Body of pancreas (tissue), 4 donors: ENCODE results near the gene CTAGE9. TPM values are rescaled to one million over a fixed set of nuclear protein-coding genes. Genes with fewer than 3 reads are reported as not detected.

Experiments used
- ATAC-seq: fragments of 150-250 bp; one replicate; pipeline ENCODE4 v1.9.1; 2016
- DNase-seq, 4 donors: peaks; one replicate each; pipeline ENCODE4 v3.0.0-alpha.2; 2019
- H3K27ac ChIP-seq, 4 donors: fragments of 200-600 bp; sonication (generic); 1 replicate in 3 of 4; 2 replicates in 1 of 4; pipeline versions ENCODE4 v1.5.1 to v1.6.1; 2016 to 2019; ENCODE audit warnings: mild to moderate bottlenecking in 1 of 4, mixed read lengths in 1 of 4, moderate library complexity in 1 of 4
- H3K27me3 ChIP-seq, 2 donors: fragments of 200-600 bp; sonication (generic); one replicate each; pipeline ENCODE4 v1.6.0; 2016; ENCODE audit warnings: mild to moderate bottlenecking in 1 of 2
- H3K36me3 ChIP-seq, 2 donors: fragments of 200-600 bp; sonication (generic); replicated peaks in 1 of 2; 2 replicates each; pipeline ENCODE4 v1.5.1; 2016; ENCODE audit warnings: low read depth in 2 of 2; ENCODE audit not compliant: insufficient read depth in 1 of 2
- H3K4me1 ChIP-seq: fragments of 200-600 bp; sonication (generic); one replicate; pipeline ENCODE4 v1.6.0; 2016
- H3K4me3 ChIP-seq, 2 donors: fragments of 200-600 bp; sonication (generic); 1 replicate in 1 of 2; 2 replicates in 1 of 2; pipeline ENCODE4 v1.5.1; 2016 to 2019
- H3K9me3 ChIP-seq, 3 donors: fragments of 200-600 bp; sonication (generic); 1 replicate in 2 of 3; 2 replicates in 1 of 3; pipeline ENCODE4 v1.5.1; 2016
- CTCF ChIP-seq, 7 experiments: fragments of 450-650 bp in 4 of 7; fragments of 200-600 bp in 3 of 7; sonication (generic) in 3 of 7; IDR thresholded peaks; one replicate each; pipeline ENCODE4 v1.5.1; 2016 to 2019; ENCODE audit warnings: antibody characterized with exemption in 7 of 7
- POLR2A ChIP-seq, 3 donors: fragments of 450-650 bp; IDR thresholded peaks; one replicate each; pipeline ENCODE4 v1.6.1; 2016; ENCODE audit warnings: antibody characterized with exemption in 3 of 3, mild to moderate bottlenecking in 2 of 3
- WGBS, 2 donors: methylation state at CpG; one replicate each; pipeline ENCODE4 v1.1.5; 2017; 5-methylcytosine and 5-hydroxymethylcytosine counted together
- intact Hi-C: fragments of 100-400 bp; cut with DNase I; formaldehyde crosslinking; loops from one replicate; pipeline ENCODE4 v1.15.1; 2023
- total RNA-seq, 2 donors: library from RNA; depleted of rRNA; stranded (reverse); fragments of >200 nt; gene quantifications; one replicate each; pipeline ENCODE4 v1.1.0, GENCODE V29; 2016

CTAGE9 gene
- total RNA-seq, 2 donors from 2014 or later, result 0.66 TPM; not detected in 1

- Histone ChIP-seq H3K27ac (no peak overlapping the region), H3K4me1 (no peaks in the 10 kb centered on the region), H3K27me3 (no peaks in the 10 kb centered on the region), H3K9me3 (no peaks in the 10 kb centered on the region), H3K36me3 (no peaks in the 10 kb centered on the region), H3K4me3 (no peak overlapping the region)
- 76 to 82% methylated on average over 2 of the region's 2 CpGs for WGBS, 2 donors
- DNase-seq, result no peak
- no peak for ATAC-seq
- intact Hi-C loops, result no loop called here
- TF ChIP-seq CTCF (IDR thresholded peaks at IDR 0.05) (no peak), POLR2A (IDR thresholded peaks at IDR 0.05) (no peak)
These were observed 29.9 kb downstream of the CTAGE9 start for GRCh38 chr6:131680868-131681267.

GRCh38 chr6:131678442-131678841, 32.4 kb downstream of the CTAGE9 start:
- DNase-seq (no peak), ATAC-seq (no peak)
- TF ChIP-seq CTCF (IDR thresholded peaks at IDR 0.05) (no peak), POLR2A (IDR thresholded peaks at IDR 0.05) (no peak)
- Histone ChIP-seq H3K9me3 (no peaks in the 10 kb centered on the region), H3K4me1 (no peaks in the 10 kb centered on the region), H3K27ac (no peak overlapping the region), H3K4me3 (no peak overlapping the region), H3K27me3 (no peaks in the 10 kb centered on the region), H3K36me3 (no peaks in the 10 kb centered on the region)
- intact Hi-C loops, result no loop called here
- 82 to 87% methylated on average over 5 of the region's 5 CpGs for WGBS, 2 donors

GRCh38 chr6:131673184-131673583, 37.6 kb downstream of the CTAGE9 start:
- DNase-seq (no peak), ATAC-seq (no peak)
- TF ChIP-seq CTCF (IDR thresholded peaks at IDR 0.05) (no peak), POLR2A (IDR thresholded peaks at IDR 0.05) (no peak)
- 81 to 85% methylated on average over 2 of the region's 2 CpGs for WGBS, 2 donors
- intact Hi-C loops, result no loop called here
- H3K27me3 ChIP-seq, result no peaks in the 10 kb centered on the region
- no peaks in the 10 kb centered on the region for H3K36me3 ChIP-seq
- no peaks in the 10 kb centered on the region for H3K9me3 ChIP-seq
- H3K4me1 ChIP-seq, result no peaks in the 10 kb centered on the region
- H3K27ac ChIP-seq, result no peak overlapping the region
- H3K4me3 ChIP-seq, result no peak overlapping the region

- Histone ChIP-seq H3K27me3 (no peaks in the 10 kb centered on the region), H3K9me3 (no peaks in the 10 kb centered on the region), H3K4me1 (no peaks in the 10 kb centered on the region), H3K4me3 (no peak overlapping the region), H3K27ac (no peak overlapping the region), H3K36me3 (no peaks in the 10 kb centered on the region)
- WGBS, 2 donors, result 78 to 94% methylated on average over 1 of the region's 1 CpG
- no peak for DNase-seq
- intact Hi-C loops, result no loop called here
- TF ChIP-seq CTCF (IDR thresholded peaks at IDR 0.05), result no peak
- no peak for TF ChIP-seq POLR2A (IDR thresholded peaks at IDR 0.05)
- ATAC-seq, result no peak
These were observed 40.9 kb downstream of the CTAGE9 start for GRCh38 chr6:131669891-131670290.

- intact Hi-C loops, result no loop called here
- no peaks in the 10 kb centered on the region for H3K27me3 ChIP-seq
- H3K4me3 ChIP-seq, result no peak overlapping the region
- H3K36me3 ChIP-seq, result no peaks in the 10 kb centered on the region
- no peak overlapping the region for H3K27ac ChIP-seq
- ATAC-seq, result no peak
- no peak for TF ChIP-seq CTCF (IDR thresholded peaks at IDR 0.05)
- TF ChIP-seq POLR2A (IDR thresholded peaks at IDR 0.05), result no peak
- H3K9me3 ChIP-seq, result no peaks in the 10 kb centered on the region
- WGBS, 2 donors, result 90% methylated on average over 2 of the region's 2 CpGs
- H3K4me1 ChIP-seq, result no peaks in the 10 kb centered on the region
- no peak for DNase-seq
These were observed 47.1 kb downstream of the CTAGE9 start for GRCh38 chr6:131663578-131664165.
